Retinal pigment epithelial cell (primary cell): Measurements from ENCODE around the gene HEATR5B.

ENCODE experiments used
- DNase-seq: peaks from one replicate; pipeline ENCODE4 v3.0.0-alpha.2; 2010; ENCODE audit warnings: low read depth
- H3K4me3 ChIP-seq: 2 replicates; pipeline ENCODE4 v1.5.1; 2011; ENCODE audit warnings: mild to moderate bottlenecking, low read length, control low read depth, moderate library complexity
- CTCF ChIP-seq: conservative IDR thresholded peaks from 2 replicates; pipeline ENCODE4 v1.5.1; 2011; ENCODE audit warnings: low read depth, low read length, control low read depth, inconsistent platforms

The HEATR5B gene

GRCh38 chr2:36973320-36973719 is 110.9 kb downstream of the HEATR5B start:
- no peak for TF ChIP-seq CTCF
- no peak overlapping the region for H3K4me3 ChIP-seq
- DNase-seq = no peak

- no peak for DNase-seq
- H3K4me3 ChIP-seq = no peak overlapping the region
- TF ChIP-seq CTCF = no peak
Measured at GRCh38 chr2:36971990-36972389, 112.2 kb downstream of the HEATR5B start.

GRCh38 chr2:36967236-36967876 is 116.8 kb downstream of the HEATR5B start:
- TF ChIP-seq CTCF = no peak
- DNase-seq = no peak
- peak overlapping the region; percentile 79 for H3K4me3 ChIP-seq

GRCh38 chr2:36966370-36967235 is 117.6 kb downstream of the HEATR5B start, which contains the start of gene STRN:
Gene STRN, minus strand, starts transcription at chr2:36966536. Its CDS starts 73 bp downstream, at chr2:36966463.
- peak; percentile 75 for DNase-seq
- TF ChIP-seq CTCF = no peak
- peak within 1 kb of the TSS; percentile 79 for H3K4me3 ChIP-seq

- DNase-seq = no peak
- H3K4me3 ChIP-seq = peak overlapping the region; percentile 53
- TF ChIP-seq CTCF = no peak
Measured at GRCh38 chr2:36965751-36966369, 118.3 kb downstream of the HEATR5B start.

- TF ChIP-seq CTCF = no peak
- H3K4me3 ChIP-seq = peak overlapping the region; percentile 53
- no peak for DNase-seq
Measured at GRCh38 chr2:36965206-36965605, 119.0 kb downstream of the HEATR5B start.
